ENCODE data around the gene LTO1. TPM values are rescaled to one million over a fixed set of nuclear protein-coding genes. Genes with fewer than 3 reads are reported as not detected.

The LTO1 gene
- total RNA-seq, 6 experiments from 2014 or later = 23.2 to 28.5 (median 25.6) TPM

GRCh38 chr11:69662021-69662698 lies 13.0 kb downstream of the LTO1 start:
- Mint-ChIP-seq H3K27ac (no peak overlapping the region), H3K4me3 (no peak overlapping the region), H3K4me1 (ENCODE audit: low read depth) (peaks cover 6% of the 10 kb centered on the region; the same call in 1 of the 2 replicates), H3K9me3 (peaks cover 4% of the 10 kb centered on the region), H3K27me3 (ENCODE audit: insufficient read depth) (peaks cover 31% of the 10 kb centered on the region), H3K36me3 (ENCODE audit: low read depth) (peaks cover 18% of the 10 kb centered on the region)
- DNase-seq = no peak
- TF ChIP-seq, protein P1, sequence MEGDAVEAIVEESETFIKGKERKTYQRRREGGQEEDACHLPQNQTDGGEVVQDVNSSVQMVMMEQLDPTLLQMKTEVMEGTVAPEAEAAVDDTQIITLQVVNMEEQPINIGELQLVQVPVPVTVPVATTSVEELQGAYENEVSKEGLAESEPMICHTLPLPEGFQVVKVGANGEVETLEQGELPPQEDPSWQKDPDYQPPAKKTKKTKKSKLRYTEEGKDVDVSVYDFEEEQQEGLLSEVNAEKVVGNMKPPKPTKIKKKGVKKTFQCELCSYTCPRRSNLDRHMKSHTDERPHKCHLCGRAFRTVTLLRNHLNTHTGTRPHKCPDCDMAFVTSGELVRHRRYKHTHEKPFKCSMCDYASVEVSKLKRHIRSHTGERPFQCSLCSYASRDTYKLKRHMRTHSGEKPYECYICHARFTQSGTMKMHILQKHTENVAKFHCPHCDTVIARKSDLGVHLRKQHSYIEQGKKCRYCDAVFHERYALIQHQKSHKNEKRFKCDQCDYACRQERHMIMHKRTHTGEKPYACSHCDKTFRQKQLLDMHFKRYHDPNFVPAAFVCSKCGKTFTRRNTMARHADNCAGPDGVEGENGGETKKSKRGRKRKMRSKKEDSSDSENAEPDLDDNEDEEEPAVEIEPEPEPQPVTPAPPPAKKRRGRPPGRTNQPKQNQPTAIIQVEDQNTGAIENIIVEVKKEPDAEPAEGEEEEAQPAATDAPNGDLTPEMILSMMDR (IDR thresholded peaks at IDR 0.05) = peak; percentile 62

- H3K4me1 Mint-ChIP-seq (ENCODE audit: low read depth) = peaks cover 6% of the 10 kb centered on the region; the same call in 1 of the 2 replicates
- peaks cover 11% of the 10 kb centered on the region for H3K9me3 Mint-ChIP-seq
- no peak overlapping the region for H3K27ac Mint-ChIP-seq
- TF ChIP-seq, protein P1 (IDR thresholded peaks at IDR 0.05) = no peak
- peaks cover 39% of the 10 kb centered on the region for H3K27me3 Mint-ChIP-seq (ENCODE audit: insufficient read depth)
- no peak overlapping the region for H3K4me3 Mint-ChIP-seq
- H3K36me3 Mint-ChIP-seq (ENCODE audit: low read depth) = peaks cover 18% of the 10 kb centered on the region
- DNase-seq = no peak
Measured at GRCh38 chr11:69661413-69661715, 13.8 kb downstream of the LTO1 start.

- TF ChIP-seq, protein P1 (IDR thresholded peaks at IDR 0.05) = no peak
- H3K27ac Mint-ChIP-seq = no peak overlapping the region
- peaks cover 19% of the 10 kb centered on the region for H3K9me3 Mint-ChIP-seq
- no peak for DNase-seq
- H3K4me1 Mint-ChIP-seq (ENCODE audit: low read depth) = peaks cover 6% of the 10 kb centered on the region; the same call in 1 of the 2 replicates
- H3K36me3 Mint-ChIP-seq (ENCODE audit: low read depth) = peaks cover 18% of the 10 kb centered on the region
- peaks cover 52% of the 10 kb centered on the region for H3K27me3 Mint-ChIP-seq (ENCODE audit: insufficient read depth)
- no peak overlapping the region for H3K4me3 Mint-ChIP-seq
Measured at GRCh38 chr11:69660001-69660500, 15.1 kb downstream of the LTO1 start.

DNA sequence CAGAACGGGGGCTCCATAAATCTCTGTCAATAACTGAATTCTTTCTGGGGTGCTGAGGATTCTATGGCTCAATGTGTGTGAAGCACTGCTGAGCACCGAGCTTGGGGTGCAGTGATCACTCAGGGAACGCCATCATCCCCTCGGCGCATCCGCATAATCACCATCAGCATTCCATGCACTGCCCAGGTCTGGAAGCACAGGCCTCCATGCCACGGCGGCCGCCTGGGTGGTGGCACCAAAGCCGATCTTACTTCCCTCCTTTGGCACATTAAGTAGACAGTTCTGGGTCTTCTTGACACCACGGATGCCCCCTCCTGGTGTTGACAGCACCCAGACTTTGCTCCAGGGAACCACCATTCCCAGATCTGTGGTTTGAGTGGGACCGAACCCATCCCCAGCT lies 15.6 kb downstream of the LTO1 start:
- H3K27me3 Mint-ChIP-seq (ENCODE audit: insufficient read depth) = peaks cover 56% of the 10 kb centered on the region
- no peak for DNase-seq
- peaks cover 13% of the 10 kb centered on the region for H3K36me3 Mint-ChIP-seq (ENCODE audit: low read depth)
- H3K9me3 Mint-ChIP-seq = peaks cover 19% of the 10 kb centered on the region
- H3K4me3 Mint-ChIP-seq = peak overlapping the region; percentile 28; the same call in 1 of the 2 replicates
- TF ChIP-seq, protein P1 (IDR thresholded peaks at IDR 0.05) = peak; percentile 8; the same call in 1 of the 2 replicates
- no peak overlapping the region for H3K27ac Mint-ChIP-seq
- H3K4me1 Mint-ChIP-seq (ENCODE audit: low read depth) = peaks cover 6% of the 10 kb centered on the region; the same call in 1 of the 2 replicates

DNA sequence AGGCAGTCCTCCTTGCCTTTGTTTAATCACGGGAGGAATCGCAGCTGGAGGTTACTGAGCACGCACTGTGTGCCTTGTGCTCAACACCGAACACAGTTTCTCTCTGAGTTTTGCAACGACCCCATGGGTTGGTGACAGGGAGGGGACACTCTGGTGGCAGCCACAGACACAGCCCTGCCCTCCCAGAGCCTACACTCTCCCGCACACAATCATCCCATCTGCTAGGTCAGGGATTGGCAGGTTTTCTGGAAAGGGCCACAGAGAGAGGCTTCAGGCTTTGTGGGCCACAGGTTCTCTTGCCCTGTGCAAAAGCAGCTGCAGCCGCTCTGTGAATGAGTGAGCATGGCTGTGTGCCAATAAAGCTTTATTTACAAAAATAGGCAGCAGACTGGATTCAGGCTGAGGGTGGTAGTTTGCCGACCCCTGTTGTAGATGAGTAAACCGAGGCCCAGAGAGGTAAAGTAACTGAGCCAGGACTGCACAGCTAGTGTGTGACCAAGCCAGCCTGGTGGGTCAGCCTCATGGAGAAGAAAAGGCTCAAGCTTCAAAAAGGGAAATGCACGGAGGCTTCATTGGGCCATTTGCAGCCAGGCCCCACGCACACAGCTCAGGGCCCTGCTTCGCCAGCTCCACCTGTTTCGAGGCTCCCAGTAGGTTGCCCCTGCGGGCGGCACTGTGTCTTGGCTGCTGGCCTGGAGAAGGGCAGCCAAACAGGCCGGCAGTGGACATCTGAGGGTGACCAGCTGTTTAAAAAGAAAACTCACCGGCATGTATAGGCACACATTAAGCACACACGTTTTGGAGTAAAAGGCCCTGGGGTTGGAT lies 16.3 kb downstream of the LTO1 start:
- DNase-seq = no peak
- Mint-ChIP-seq H3K4me3 (no peak overlapping the region; the same call in 1 of the 2 replicates), H3K9me3 (peaks cover 19% of the 10 kb centered on the region), H3K36me3 (ENCODE audit: low read depth) (peaks cover 6% of the 10 kb centered on the region), H3K27ac (no peak overlapping the region), H3K4me1 (ENCODE audit: low read depth) (peaks cover 6% of the 10 kb centered on the region; the same call in 1 of the 2 replicates), H3K27me3 (ENCODE audit: insufficient read depth) (peaks cover 59% of the 10 kb centered on the region)
- TF ChIP-seq, protein P1 (IDR thresholded peaks at IDR 0.05) = no peak
